ENCODE data around the gene FGD4.

The FGD4 gene

DNA sequence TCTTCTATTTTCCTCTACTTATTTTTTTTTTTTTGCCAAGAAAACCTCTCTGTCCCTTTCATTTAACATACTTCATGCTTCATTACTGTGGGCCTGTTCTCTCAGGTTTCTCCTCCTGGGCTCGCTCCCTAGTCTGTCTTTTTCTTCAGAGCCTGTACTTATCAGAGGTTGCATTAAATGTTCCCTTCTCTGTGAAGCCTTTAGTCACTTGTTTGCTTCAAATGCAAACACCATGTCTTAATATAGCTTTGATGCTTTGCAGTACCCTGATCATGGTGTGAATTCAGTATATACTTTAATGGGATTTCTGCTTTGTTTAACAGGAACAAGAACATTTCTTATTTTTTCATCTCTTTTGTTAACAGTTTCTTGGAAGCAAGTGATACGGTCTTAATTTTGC lies 207.1 kb downstream of the FGD4 start:
- no peak for DNase-seq (ENCODE audit: low spot score)

DNA sequence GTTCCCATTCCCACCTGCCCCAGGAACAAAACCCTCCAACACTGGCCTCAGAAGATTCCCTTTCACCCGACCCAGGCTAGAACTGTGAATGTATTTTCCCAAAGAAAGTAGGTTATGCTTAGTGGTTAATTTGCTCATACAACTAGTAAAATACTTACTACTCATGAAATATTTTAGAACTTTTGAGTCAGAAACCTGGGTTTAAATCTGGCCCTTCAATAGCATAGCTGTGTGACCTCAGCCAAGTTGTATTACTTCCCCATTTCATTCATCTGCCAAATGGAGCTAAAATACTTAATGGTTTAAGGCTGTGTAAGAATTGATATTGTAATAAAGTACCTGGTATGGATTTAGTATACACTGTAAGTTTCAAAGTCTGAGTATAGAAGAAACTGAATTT lies 210.6 kb downstream of the FGD4 start:
- no peak for DNase-seq (ENCODE audit: low spot score)

DNA sequence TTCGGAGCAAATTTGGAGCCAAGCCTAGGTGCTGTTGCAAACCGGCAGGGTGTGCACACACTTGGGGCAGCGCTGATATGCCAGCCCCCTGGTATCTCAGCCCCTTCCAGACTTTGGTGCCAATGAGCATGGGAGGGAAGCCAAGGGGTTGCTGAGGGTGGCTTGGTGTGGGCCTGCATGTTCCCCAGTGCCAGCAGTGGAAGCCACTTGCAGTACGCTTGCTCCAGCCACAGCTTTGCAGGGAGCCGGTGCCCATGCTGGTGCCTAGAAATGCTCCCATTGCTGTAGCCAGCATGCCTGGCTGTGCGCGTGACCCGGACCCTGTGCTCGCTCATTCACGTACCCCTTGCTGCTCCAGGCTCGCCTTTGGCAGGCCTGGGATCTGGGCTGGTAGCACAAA lies 212.6 kb downstream of the FGD4 start:
- no peak for DNase-seq (ENCODE audit: low spot score)

DNA sequence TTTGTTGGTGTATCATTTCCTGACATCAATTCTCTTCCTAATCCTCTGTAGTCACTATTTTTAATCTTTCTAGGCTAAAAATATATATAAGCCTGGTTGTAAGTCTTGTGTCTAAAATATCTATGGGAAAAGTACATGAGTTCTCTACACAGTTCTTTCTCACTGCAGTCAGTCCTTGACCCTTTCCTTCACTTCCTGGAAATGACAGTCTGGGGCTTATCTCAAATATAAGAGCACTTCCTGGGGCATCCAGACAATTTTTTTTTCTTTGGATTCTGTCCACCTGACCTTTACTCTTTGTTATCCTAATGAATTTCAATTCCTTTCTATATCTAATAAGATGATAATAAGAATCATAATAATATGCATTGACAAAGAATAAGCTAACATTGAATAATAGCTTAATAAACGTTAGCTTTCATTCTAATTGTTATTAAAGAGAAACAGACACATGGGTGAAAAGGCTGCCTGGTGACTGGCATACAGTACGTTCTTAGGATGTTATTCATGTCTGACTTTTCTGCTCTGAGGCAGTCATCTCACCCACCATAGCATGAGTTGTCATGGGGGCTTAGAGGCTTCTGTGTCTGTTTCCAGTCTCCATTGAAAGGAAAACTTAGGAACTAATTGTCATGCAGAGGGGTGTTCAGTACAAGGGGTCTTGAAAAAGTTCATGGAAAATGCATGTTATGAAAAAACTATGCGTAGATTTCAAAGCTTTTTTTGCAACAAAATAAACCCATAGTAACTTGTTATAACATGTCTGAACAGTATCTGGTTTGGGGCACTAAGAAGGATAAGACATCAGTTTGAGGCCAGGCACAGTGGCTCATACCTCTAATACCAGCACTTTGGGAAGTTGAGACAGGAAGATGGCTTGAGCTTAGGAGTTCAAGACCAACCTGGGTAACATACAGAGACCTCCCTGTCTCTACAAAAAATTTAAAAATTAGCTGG lies 213.6 kb downstream of the FGD4 start:
- DNase-seq (ENCODE audit: low spot score), result no peak

DNA sequence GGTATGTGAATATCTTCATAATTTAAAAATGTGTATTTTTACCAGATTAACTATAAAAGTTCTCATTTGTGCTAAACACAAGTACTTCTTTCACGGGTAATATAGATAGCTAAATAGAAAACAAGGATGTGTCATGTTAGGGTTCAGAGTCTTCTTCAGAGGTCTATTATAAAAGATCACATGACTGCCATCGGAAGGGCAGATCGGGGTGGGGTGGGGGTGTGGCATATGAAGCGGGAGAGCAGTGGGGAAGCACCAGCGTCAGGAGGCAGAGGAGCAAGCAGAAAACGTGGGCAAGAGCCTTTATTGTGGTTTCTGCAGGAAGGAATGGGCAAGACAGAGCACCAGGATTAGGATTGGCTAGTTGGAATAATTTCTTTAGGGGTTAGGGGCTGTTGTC lies 216.1 kb downstream of the FGD4 start:
- peak; percentile 76 for DNase-seq (ENCODE audit: low spot score)

DNA sequence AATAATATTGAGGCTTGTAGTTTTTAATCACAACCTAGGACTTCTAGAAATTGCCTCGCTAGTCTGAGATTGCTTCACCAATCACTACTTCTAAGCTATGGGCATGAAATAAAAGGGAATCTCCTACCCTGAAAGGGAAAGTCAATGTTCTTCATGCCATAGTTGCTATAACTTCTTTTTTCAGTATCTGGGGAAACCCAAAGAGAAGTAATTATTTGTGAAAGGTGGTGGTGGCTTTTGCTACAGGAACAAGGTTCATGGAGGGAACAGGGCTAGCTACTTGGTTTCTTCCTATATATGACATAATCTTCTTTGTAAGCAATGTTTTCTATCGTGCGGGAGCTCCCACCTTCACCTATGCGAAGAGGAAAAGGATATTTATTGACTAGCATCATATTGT lies 218.2 kb downstream of the FGD4 start:
- no peak for DNase-seq (ENCODE audit: low spot score)

DNA sequence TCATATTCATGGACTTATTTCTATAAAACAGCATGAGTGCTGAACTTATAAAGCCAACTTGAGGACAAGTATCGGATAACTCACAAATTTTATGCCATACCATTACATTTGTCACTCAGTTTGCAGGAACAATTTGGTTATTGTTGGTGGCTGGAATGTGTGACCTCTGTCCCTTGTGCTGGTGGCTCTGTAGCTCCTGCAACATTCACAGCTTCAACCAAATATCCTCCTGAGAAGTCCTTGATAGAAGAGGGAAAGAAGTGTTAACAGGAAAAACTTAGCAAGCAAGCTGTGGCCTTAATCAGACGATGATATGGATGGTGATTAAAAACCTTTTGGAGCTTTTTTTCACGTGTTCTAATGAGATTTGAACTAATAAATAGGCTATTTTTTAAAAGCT lies 218.8 kb downstream of the FGD4 start:
- no peak for DNase-seq (ENCODE audit: low spot score)

DNA sequence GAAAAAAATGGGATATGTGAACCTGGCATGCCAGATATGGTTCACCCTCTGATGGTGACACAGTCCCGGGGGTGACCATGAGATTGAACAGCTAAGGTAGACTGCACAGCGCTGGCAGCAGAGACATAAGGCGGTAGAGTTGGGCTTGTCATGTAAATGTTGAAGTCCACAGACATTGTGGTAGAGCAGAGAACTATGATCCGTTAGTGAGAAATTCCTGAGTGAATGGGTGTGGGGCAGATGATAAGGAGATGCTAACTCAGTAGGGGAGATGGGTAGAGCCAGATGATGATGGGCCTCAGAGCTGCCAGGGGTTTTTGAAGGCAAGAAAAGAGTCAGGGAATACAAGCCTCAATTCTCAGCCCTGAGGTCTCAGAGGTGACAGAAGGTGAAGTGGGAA lies 228.6 kb downstream of the FGD4 start:
- DNase-seq (ENCODE audit: low spot score), result no peak

DNA sequence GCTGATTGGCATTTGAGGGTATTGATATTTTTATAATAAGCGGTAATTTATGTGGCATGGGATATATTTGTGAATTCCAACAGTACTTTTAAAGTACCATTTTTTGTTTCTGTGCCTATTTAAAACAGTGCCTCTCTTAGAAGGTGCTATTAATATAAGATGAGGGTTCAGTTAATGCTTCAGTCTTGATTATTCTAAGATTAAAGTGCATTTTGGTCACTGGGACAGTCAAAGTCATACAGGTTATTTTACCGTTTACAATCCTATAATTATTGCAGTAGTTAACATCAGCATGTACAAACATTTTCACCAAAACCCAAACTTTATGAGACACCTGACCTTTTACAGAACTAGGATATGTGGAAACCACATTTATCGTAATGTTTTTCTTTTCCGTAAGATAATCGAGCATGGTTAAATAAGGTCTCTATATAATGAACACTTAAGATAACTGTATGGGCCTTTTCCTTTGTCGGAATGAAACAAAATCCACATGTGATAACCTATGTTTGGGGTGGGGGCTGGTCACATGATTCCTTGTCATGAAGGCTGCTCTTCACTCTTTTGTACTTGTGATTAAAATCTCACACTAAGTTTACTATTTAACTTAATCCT lies 242.0 kb downstream of the FGD4 start:
- DNase-seq (ENCODE audit: low spot score), result no peak

DNA sequence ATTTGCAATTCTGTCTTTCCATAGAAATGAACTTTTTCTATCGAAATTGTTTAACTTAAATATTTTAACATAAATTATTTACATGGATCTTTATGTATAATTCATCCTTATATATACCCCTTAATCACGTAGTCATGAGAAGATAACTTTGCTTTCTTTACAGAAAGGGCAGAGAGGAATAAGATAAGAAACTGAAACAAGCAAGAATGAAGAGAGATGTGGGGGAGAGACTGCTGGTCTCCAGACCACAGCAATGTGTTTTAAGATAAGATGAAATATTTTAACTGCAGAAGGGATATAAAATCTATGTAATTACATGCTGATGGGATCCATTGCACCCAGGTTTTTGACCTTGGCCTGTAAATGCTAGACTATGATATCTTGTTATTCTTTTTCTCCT lies 245.1 kb downstream of the FGD4 start:
- DNase-seq (ENCODE audit: low spot score), result no peak

DNA sequence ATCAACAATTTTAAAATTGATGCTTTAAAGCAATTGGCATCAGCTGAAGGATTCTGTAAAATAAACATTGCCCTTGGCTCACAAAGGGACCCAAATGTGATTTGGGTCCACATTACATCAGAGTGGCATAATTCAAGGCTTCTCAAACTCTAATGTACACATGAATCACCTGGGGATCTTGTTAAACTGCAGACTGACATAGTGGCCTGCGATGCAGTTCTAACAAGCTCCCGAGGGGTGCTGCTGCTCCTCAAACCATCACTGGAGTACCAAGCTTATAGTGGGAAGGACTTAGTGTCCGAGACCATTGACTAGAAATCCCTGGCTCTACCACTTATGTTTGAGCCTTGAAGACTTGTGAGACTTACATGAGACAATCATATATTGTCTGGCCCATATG lies 247.9 kb downstream of the FGD4 start:
- DNase-seq (ENCODE audit: low spot score), result no peak

DNA sequence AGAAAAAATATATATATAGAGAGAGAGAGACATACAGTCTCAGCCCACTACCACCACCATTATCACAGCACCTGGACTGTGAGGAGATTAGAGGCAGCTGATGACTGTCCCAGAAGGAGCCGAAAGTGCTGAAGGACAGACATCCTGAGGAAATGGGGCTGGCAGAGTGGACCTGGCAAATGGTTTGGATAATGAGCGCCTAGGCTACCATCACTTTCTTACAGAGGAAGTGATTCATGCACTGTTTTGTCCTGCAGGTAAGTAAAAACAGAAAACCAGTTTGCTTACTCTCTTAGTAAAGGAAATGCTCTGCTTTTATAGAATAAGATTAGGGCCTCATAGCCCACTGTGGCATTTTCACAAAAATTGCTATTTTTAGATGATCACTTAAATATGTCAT lies 251.2 kb downstream of the FGD4 start:
- DNase-seq (ENCODE audit: low spot score), result no peak

DNA sequence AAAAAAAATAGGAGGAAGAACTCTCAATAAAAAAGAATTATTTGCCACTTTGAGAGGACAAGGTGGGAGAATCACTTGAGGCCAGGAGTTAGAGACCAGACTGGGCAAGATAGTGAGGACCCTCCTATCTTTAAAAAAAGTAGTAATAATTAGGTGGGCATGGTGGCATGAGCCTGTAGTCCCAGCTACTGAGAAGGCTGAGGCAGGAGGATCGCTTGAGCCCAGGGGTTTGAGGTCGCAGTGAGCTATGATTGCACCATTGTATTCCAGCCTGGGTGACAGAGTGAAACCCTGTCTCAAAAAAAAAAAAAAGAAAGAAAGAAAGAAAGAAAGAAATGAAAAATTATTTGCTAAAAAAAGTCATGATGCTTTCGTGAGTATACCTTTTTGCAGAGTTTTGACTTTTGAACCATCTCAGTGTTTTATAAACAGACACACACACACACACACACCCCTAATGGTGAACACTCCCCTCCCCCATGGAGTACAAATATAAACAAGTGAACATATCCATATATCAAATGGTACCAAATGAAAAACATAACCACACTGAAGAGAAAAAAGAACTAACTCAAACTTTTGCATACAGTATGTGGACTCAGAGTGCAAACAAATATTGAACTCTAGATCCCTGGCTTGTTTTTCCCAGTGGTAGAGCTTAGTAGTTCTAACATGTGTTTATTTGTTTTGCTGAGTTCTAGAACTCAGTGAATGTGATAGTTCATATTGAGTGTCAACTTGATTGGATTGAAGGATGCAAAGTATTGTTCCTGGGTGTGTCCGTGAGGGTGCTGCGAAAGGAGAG lies 252.0 kb downstream of the FGD4 start:
- no peak for DNase-seq (ENCODE audit: low spot score)

DNA sequence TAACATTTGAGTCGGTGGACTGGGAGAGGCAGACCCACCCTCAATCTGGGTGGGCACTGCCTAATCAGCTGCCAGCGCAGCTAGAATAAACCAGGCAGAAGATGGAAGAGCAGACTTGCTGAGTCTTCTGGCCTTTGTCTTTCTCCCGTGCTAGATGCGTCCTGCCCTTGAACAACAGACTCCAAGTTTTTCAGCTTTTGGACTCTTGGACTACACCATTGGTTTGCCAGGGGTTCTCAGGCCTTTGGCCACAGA lies 252.5 kb downstream of the FGD4 start:
- DNase-seq (ENCODE audit: low spot score), result no peak

DNA sequence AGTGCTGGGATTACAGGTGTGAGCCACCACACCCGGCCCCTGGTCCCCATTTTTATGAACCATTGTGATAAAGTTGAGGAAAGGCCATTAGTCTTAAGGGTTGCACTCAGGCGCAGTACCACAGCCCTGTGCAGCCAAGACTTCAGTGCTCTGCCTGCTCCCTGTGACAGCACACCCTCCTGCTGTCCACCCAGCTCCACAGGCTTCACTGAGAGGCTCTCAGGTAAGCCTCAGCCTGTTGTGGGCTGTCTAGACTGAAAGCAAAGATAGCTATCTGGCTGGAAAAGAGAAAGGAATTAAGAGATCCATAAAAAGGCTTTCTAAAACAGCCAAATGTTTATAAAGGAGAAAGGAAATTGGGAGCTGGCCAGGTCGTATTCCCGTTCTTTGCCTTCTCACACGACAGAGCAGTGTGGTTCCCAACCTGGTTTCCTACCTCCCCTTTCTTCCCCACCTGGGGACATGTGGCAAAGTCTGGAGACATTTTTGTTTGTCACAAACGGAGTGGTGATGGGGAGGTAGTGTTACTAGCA lies 260.6 kb downstream of the FGD4 start:
- no peak for DNase-seq (ENCODE audit: low spot score)

DNA sequence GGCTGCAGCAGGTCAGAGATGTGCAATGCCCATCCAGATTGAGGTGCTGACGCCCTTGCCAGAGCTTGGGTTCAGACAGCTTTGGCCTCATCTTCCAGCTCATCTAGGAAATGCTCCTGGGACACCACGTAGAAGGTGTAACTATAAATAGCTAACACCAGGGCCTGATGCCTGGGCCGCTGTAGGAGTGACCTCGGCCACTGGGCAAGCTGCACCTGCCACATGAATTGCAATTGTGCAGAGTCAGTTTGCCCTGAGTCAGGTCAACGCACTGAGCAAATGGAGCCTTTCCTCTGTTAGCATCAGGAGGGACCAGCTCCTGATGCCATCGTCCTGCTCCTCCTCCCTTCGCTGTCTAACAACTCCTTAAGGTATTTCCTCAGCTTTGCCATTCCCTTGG lies 262.3 kb downstream of the FGD4 start:
- DNase-seq (ENCODE audit: low spot score), result no peak

DNA sequence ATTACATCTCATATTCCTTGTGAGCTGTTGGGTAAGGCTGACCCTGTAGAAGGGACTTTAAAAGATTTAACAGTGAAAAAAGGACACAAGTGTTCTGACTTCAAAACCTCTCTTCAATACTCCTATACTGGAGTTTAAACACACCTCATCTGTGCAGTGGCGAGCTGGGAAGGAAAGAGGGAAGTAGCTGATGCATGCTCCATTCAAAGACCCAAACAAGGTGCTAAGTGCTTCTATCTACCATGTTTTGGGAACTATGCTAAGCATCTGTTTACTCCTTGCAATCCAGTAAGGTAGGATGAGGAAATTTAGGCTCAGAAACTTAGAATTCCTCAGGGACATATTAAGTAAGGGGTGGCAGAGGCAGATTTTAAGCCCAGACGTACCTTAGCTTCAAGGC lies 263.3 kb downstream of the FGD4 start:
- no peak for DNase-seq (ENCODE audit: low spot score)

DNA sequence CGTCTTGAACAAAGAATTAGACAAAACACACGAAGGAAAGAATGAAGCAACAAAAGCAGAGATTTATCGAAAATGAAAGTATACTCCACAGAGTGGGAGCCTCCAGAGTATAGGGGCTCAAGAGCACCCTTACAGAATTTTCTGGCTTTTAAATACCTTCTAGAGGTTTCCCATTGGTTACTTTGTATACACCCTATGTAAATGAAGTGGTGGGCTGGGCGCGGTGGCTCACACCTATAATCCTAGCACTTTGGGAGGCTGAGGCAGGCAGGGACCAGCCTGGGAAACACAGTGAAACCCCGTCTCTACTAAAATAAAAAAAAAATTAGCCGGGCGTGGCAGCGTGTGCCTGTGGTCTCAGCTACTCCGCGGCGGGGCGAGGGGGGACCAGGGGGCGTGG lies 266.7 kb downstream of the FGD4 start:
- no peak for DNase-seq (ENCODE audit: low spot score)

DNA sequence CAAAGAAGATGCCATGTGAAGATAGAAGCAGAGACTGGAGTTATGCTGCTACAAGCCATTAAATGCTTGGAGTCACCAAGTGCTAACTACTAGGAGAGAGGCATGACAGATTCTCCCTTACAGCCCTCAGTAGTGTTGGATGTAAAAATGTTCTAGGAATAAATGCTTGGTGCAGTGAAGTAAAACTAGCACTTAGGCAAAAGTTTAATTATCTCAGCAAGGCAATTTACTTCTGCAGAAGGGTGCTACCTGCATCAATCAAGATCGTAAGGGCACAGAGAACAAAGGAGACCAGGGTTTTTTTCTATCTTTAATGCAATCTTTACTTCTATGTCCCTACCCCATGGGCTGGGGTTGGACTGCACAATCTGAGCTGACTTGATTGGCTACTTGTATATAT lies 270.2 kb downstream of the FGD4 start:
- no peak for DNase-seq (ENCODE audit: low spot score)

DNA sequence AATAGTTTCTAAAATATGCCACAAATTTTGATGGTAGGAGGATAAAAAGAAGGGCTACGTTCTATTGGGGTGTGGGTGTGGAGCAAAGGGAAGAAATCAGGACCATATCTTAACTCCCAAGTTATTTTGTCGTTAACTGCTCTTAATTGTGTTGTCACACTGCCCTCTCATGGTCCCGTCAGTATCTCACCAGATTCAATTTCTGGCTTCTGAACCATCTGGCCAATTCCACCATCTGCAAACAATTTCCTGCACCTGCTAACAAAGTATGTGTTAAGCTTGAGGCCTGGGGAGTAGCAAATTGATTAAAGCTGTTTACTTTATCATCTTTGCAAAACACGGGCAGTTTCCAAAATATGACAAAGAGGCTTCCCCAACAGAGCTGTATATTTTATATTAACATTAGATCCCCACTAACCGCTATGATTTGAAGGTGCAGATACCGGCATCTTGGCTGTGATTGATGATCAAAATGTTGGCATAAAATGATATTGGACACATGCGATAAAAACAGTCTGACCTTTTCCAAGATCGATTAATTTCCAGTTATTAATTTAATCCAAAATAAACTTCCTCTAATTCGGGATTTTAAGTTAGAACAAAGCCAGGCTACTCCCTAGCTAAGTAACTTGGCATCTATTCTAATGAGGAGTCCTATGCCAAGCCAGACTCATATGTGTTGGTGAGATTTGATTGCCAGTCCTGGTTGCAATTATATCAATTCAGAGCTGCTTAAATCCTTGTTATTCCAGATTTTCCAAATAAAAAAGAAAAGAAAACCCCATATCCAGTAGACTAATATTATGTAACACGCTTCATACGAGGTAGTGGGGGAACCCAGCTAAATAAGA lies 272.8 kb downstream of the FGD4 start:
- DNase-seq (ENCODE audit: low spot score), result peak; percentile 70

DNA sequence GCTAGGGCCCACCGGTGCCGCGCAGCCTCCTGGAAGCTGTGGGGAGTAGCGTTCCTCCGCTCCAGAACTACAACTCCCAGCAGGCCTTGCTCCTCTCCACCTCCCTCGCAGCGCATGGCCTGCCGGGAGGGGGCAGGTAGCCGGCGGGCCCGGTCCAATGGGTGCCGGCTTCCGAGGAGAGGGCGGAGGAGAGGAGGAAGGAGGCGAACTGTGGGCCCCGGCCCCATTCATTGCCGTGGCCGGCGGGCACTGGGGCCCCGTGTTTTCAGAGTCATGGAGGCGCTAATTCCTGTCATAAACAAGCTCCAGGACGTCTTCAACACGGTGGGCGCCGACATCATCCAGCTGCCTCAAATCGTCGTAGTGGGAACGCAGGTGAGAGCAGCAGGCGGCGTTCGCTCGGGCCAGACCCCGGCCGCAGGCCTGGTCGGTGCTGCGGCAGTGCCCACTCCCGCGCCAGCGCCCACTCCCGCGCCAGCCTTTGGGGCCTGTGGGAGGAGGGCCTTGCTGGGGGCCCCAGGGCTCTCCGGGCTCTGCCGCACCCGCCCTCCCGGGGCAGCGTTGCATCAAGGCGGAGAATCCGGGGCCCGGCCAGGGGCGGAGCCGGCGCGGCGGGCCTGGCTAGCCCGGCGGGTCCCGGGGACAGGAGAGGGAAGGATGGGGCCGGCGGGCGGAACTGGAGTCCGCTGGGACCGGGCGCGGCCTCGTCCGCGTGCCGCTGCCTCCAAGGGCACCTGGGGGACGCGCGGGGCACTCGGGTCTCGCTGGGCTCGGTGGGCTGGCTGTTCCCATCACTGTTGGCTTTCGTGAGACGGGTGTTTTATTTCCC lies 279.9 kb downstream of the FGD4 start, which contains the start of gene DNM1L:
Gene DNM1L (plus strand): TSS at position 211 of the 829 bp plus-strand sequence. CDS start 63 bp downstream, at position 274.
- DNase-seq (ENCODE audit: low spot score), result peak; percentile 98

Measured in SW480 (cell line).